Measurements from ENCODE around the gene HACE1. TPM values are rescaled to one million over a fixed set of nuclear protein-coding genes. Genes with fewer than 3 reads are reported as not detected.

The HACE1 gene
- total RNA-seq, 1 donor from 2014 or later: 23.6 TPM

- no peak for DNase-seq (ENCODE audit: low spot score, unreplicated experiment)
- Mint-ChIP-seq H3K4me3 (ENCODE audit: low read depth) (no peak overlapping the region), H3K4me1 (ENCODE audit: low read depth) (no peaks in the 10 kb centered on the region), H3K9me3 (ENCODE audit: low read depth) (peaks cover 5% of the 10 kb centered on the region), H3K36me3 (ENCODE audit: insufficient read depth) (no peaks in the 10 kb centered on the region), H3K27me3 (no peaks in the 10 kb centered on the region), H3K27ac (no peak overlapping the region)
- peak; percentile 32 for TF ChIP-seq CTCF (IDR thresholded peaks at IDR 0.05; ENCODE audit: unreplicated experiment)
These were observed 37.2 kb upstream of the HACE1 start for GRCh38 chr6:104896914-104897313.

DNA sequence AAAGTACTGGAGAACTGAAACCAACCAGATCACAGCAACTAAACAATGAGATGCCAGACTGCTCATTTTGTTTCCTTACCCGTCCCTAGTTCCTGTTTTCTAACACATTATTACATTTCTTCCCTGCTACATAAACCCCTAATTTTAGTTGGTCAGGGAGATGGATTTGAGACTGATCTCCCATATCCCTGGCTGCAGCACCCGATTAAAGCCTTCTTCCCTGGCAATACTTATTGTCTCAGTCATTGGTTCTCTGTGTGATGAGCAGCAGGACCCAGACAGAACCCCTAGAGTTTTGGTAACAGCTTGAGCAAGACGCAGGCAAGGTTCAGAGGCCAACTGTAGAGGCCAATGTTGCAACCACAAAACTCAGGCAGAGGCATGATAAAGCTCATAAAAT is 28.3 kb upstream of the HACE1 start:
- Mint-ChIP-seq H3K9me3 (ENCODE audit: low read depth) (peaks cover 6% of the 10 kb centered on the region), H3K4me3 (ENCODE audit: low read depth) (no peak overlapping the region), H3K36me3 (ENCODE audit: insufficient read depth) (peaks cover 3% of the 10 kb centered on the region), H3K27me3 (no peaks in the 10 kb centered on the region), H3K4me1 (ENCODE audit: low read depth) (no peaks in the 10 kb centered on the region), H3K27ac (no peak overlapping the region)
- TF ChIP-seq CTCF (IDR thresholded peaks at IDR 0.05; ENCODE audit: unreplicated experiment): no peak
- no peak for DNase-seq (ENCODE audit: low spot score, unreplicated experiment)

- Mint-ChIP-seq H3K27ac (no peak overlapping the region), H3K36me3 (ENCODE audit: insufficient read depth) (peaks cover 3% of the 10 kb centered on the region), H3K4me3 (ENCODE audit: low read depth) (no peak overlapping the region), H3K4me1 (ENCODE audit: low read depth) (no peaks in the 10 kb centered on the region), H3K9me3 (ENCODE audit: low read depth) (peaks cover 6% of the 10 kb centered on the region), H3K27me3 (no peaks in the 10 kb centered on the region)
- peak; percentile 12 for DNase-seq (ENCODE audit: low spot score, unreplicated experiment)
- no peak for TF ChIP-seq CTCF (IDR thresholded peaks at IDR 0.05; ENCODE audit: unreplicated experiment)
These were observed 27.6 kb upstream of the HACE1 start for GRCh38 chr6:104887350-104887749.

GRCh38 chr6:104885518-104886043 is 25.9 kb upstream of the HACE1 start:
- H3K27ac Mint-ChIP-seq: no peak overlapping the region
- no peak overlapping the region for H3K4me3 Mint-ChIP-seq (ENCODE audit: low read depth)
- no peak for DNase-seq (ENCODE audit: low spot score, unreplicated experiment)
- H3K27me3 Mint-ChIP-seq: peaks cover 3% of the 10 kb centered on the region
- H3K36me3 Mint-ChIP-seq (ENCODE audit: insufficient read depth): peaks cover 3% of the 10 kb centered on the region
- peaks cover 6% of the 10 kb centered on the region for H3K9me3 Mint-ChIP-seq (ENCODE audit: low read depth)
- no peak for TF ChIP-seq CTCF (IDR thresholded peaks at IDR 0.05; ENCODE audit: unreplicated experiment)
- no peaks in the 10 kb centered on the region for H3K4me1 Mint-ChIP-seq (ENCODE audit: low read depth)

GRCh38 chr6:104884867-104885517 is 25.3 kb upstream of the HACE1 start:
- no peaks in the 10 kb centered on the region for H3K4me1 Mint-ChIP-seq (ENCODE audit: low read depth)
- H3K4me3 Mint-ChIP-seq (ENCODE audit: low read depth): no peak overlapping the region
- peaks cover 4% of the 10 kb centered on the region for H3K27me3 Mint-ChIP-seq
- DNase-seq (ENCODE audit: low spot score, unreplicated experiment): no peak
- H3K36me3 Mint-ChIP-seq (ENCODE audit: insufficient read depth): peaks cover 3% of the 10 kb centered on the region
- no peak overlapping the region for H3K27ac Mint-ChIP-seq
- no peak for TF ChIP-seq CTCF (IDR thresholded peaks at IDR 0.05; ENCODE audit: unreplicated experiment)
- H3K9me3 Mint-ChIP-seq (ENCODE audit: low read depth): peaks cover 6% of the 10 kb centered on the region
